OCI-LY7 (cell line): Measurements from ENCODE around the gene DHPS. TPM values are rescaled to one million over a fixed set of nuclear protein-coding genes. Genes with fewer than 3 reads are reported as not detected.

Experiments
- BruUV-seq: library from RNA; stranded (reverse); fragments of 400-500 nt; replicated peaks from 2 replicates; lab custom pipeline; 2021; lab: Mats Ljungman, UMichigan
- CTCF ChIA-PET: fragments of 300-600 bp; sonication (Branson Sonifier 250); formaldehyde crosslinking; loops from one replicate; lab custom pipeline; 2022; ENCODE audit warnings: antibody characterized with exemption; ENCODE audit not compliant: unreplicated experiment; lab: Charles Lee
- POLR2A ChIA-PET: fragments of 300-600 bp; sonication (Branson Sonifier 250); formaldehyde crosslinking; loops from one replicate; lab custom pipeline; 2022; ENCODE audit warnings: antibody characterized with exemption; lab: Charles Lee
- DNase-seq: peaks from one replicate; pipeline ENCODE4 v3.0.0-alpha.2; 2015; ENCODE audit warnings: low spot score
- H2AFZ ChIP-seq: fragments of 200-600 bp; sonication (generic), shearing (Covaris generic); 2 replicates; pipeline ENCODE4 v1.6.1; 2014; ENCODE audit warnings: mild to moderate bottlenecking, antibody characterized with exemption, low read length, moderate library complexity
- H3K27ac ChIP-seq: fragments of 200-600 bp; sonication (generic); 2 replicates; pipeline ENCODE4 v1.5.1; 2014; ENCODE audit warnings: mixed run types, low read depth, mild to moderate bottlenecking, moderate library complexity, low read length, inconsistent platforms; ENCODE audit not compliant: poor library complexity, severe bottlenecking
- H3K36me3 ChIP-seq: fragments of 200-600 bp; sonication (generic); 2 replicates; pipeline ENCODE4 v1.6.1; 2014; ENCODE audit warnings: mild to moderate bottlenecking, antibody characterized with exemption, low read length, moderate library complexity, mixed read lengths; ENCODE audit not compliant: insufficient read depth
- H3K4me1 ChIP-seq: fragments of 200-600 bp; sonication (generic); 2 replicates; pipeline ENCODE4 v1.5.1; 2014; ENCODE audit warnings: mild to moderate bottlenecking, low read length; ENCODE audit not compliant: insufficient read depth, poor library complexity, severe bottlenecking
- H3K4me2 ChIP-seq: fragments of 200-600 bp; sonication (generic); 2 replicates; pipeline ENCODE4 v1.6.1; 2014; ENCODE audit warnings: mild to moderate bottlenecking, low read length
- H3K4me3 ChIP-seq: fragments of 200-600 bp; sonication (generic); 2 replicates; pipeline ENCODE4 v1.5.1; 2014; ENCODE audit warnings: mild to moderate bottlenecking, low read depth, low read length; ENCODE audit not compliant: poor library complexity, severe bottlenecking
- H3K79me2 ChIP-seq: fragments of 200-600 bp; sonication (generic); 2 replicates; pipeline ENCODE4 v1.6.1; 2016; ENCODE audit warnings: low read depth, mild to moderate bottlenecking, low read length, moderate library complexity, mixed read lengths; ENCODE audit not compliant: insufficient read depth
- H3K9me2 ChIP-seq: fragments of 200-600 bp; sonication (generic); 2 replicates; pipeline ENCODE4 v1.6.1; 2016; ENCODE audit warnings: mild to moderate bottlenecking, low read length, mixed read lengths; ENCODE audit not compliant: insufficient read depth
- H3K9me3 ChIP-seq: fragments of 200-600 bp; sonication (generic); 2 replicates; pipeline ENCODE4 v1.6.1; 2014; ENCODE audit warnings: mild to moderate bottlenecking, mixed run types, low read length, mixed read lengths
- H4K20me1 ChIP-seq: fragments of 200-600 bp; sonication (generic); 2 replicates; pipeline ENCODE4 v1.6.1; 2014; ENCODE audit warnings: mild to moderate bottlenecking, antibody characterized with exemption, low read length, moderate library complexity, mixed read lengths; ENCODE audit not compliant: insufficient read depth
- CTCF ChIP-seq: fragments of 200-600 bp; sonication (generic); conservative IDR thresholded peaks from 2 replicates; pipeline ENCODE4 v1.5.1; 2014; ENCODE audit warnings: mild to moderate bottlenecking, antibody characterized with exemption, low read length, moderate library complexity, mixed read lengths
- EZH2phosphoT487 ChIP-seq: fragments of 200-600 bp; sonication (generic); IDR thresholded peaks from 2 replicates; pipeline ENCODE4 v1.6.1; 2018; ENCODE audit warnings: low read depth, borderline replicate concordance, mild to moderate bottlenecking, mixed run types, antibody characterized with exemption, low read length, moderate library complexity, mixed read lengths
- intact Hi-C: fragments of 100-400 bp; cut with micrococcal nuclease; formaldehyde crosslinking; loops from one replicate; pipeline ENCODE4 v1.10.0; 2022; ENCODE audit not compliant: unreplicated experiment
- total RNA-seq, 2 experiments: library from RNA; depleted of rRNA in 1 of 2; stranded (reverse); fragments of >200 nt in 1 of 2; shearing (Covaris generic) in 1 of 2; gene quantifications; 2 replicates each; pipeline ENCODE4 v1.2.3, GENCODE V29; 2014 to 2022

DHPS gene
- total RNA-seq, 2 experiments from 2014 or later, result 101 to 102 TPM

DNA sequence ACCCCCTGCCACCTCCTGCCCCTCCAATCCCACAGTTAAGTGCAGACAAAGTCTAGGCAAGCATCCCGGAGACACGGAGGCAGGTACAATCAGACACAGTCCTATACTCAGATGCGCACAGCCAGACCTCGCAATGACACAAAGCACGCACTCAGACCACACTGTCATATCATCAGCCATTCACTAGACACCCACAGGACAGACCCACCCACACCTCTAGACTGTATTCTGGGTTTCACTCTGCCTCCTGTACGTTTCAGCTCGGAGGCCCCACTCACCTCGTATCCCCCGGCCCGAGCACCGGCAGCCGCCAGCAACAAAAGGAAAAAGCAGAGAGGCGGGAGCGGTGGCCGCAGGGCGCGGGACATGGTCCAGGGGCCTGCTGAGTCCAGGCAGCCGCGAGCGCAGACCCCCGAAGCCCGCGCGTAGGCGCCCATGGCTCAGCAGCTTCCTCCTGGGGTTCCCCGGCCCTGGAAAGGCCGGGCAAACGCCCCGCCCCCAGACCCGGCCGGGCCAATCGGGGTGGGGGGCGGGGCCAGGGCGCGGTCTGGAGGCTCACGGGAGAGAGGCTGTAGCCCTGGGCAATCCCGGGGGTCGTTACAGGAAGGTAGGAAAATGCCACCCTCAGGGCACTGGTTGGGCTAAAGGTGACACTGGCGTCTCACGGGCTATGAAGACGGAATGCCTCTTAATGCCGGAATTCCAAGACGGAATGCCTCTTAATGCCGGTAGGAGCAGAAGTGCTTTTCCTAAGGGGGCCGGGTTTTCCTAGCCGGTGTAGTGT is 15.2 kb downstream of the DHPS start, which contains the start of the genes MAN2B1 and WDR83:
Gene MAN2B1 (minus strand): TSS at position 478 of the 784 bp plus-strand sequence. CDS start 41 bp downstream, at position 437.
Gene WDR83 (plus strand): TSS at position 543 of the 784 bp plus-strand sequence. CDS start 2,984 bp downstream, outside the sequence.
- H3K9me3 ChIP-seq, result no peaks in the 10 kb centered on the region
- CTCF ChIA-PET, result interaction anchor here (0.7 kb wide), 1 partner anchor 607 kb away, joined by 3 read pairs; no protein-coding TSS in a partner anchor
- no peak for TF ChIP-seq CTCF
- TF ChIP-seq EZH2phosphoT487, result no peak
- H3K27ac ChIP-seq, result peak within 1 kb of the TSS; percentile 71
- H4K20me1 ChIP-seq, result no peaks in the 10 kb centered on the region
- peak within 1 kb of the TSS; percentile 49 for H2AFZ ChIP-seq
- intact Hi-C loops, result no loop called here
- peak; percentile 85 for DNase-seq
- H3K4me3 ChIP-seq, result peak within 1 kb of the TSS; percentile 85
- peaks cover 42% of the 10 kb centered on the region for H3K4me1 ChIP-seq
- H3K4me2 ChIP-seq, result peak within 1 kb of the TSS; percentile 90
- peaks cover 36% of the 10 kb centered on the region for H3K36me3 ChIP-seq
- peaks cover 27% of the 10 kb centered on the region; the same call in 1 of the 2 replicates for H3K79me2 ChIP-seq
- no peaks in the 10 kb centered on the region for H3K9me2 ChIP-seq
- POLR2A ChIA-PET, result interaction anchor here (0.9 to 1.2 kb wide), 3 partner anchors 36 to 57 kb away, joined by 3 read pairs; no protein-coding TSS in a partner anchor
- no TSS peak for BruUV-seq

DNA sequence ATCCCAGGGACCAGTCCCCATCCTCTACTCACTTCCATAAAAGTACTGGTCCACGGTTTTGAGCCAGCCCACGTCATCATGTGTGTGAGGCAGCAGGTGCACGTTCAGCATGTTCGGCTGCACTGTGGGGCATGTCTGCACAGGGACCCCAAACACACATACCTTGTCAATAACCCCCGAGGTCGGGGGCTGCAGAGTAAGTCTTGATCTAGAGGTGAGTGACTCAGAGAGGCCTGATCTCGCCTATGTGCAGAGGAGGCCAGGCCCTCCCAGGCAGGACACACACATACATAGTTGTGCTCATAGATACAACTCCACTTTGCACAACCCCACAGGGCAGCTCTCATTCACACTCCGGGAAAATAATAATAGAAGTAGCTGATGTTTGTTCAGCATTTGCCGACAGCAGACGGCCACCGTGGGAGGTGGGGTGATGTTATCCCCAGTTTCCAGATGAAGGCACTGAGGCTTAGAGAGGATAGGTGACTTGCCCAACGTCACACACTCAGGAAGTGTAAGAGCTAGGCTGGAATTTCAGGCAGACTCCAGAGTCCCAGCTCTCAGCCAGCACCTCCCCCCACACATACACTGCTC is 15.9 kb downstream of the DHPS start:
- H3K4me1 ChIP-seq, result peaks cover 42% of the 10 kb centered on the region
- peak; percentile 56 for DNase-seq
- TF ChIP-seq CTCF (no peak; the same call in 1 of the 2 replicates), EZH2phosphoT487 (no peak)
- H3K27ac ChIP-seq, result peak overlapping the region; percentile 71
- H3K36me3 ChIP-seq, result peaks cover 42% of the 10 kb centered on the region
- BruUV-seq, result no TSS peak
- peak overlapping the region; percentile 49; the same call in 1 of the 2 replicates for H2AFZ ChIP-seq
- peak overlapping the region; percentile 85 for H3K4me3 ChIP-seq
- H4K20me1 ChIP-seq, result no peaks in the 10 kb centered on the region
- ChIA-PET CTCF (no interaction called here), POLR2A (interaction anchor here (0.9 to 1.2 kb wide), 3 partner anchors 35 to 57 kb away, joined by 3 read pairs; no protein-coding TSS in a partner anchor)
- H3K9me2 ChIP-seq, result no peaks in the 10 kb centered on the region
- H3K9me3 ChIP-seq, result no peaks in the 10 kb centered on the region
- peaks cover 27% of the 10 kb centered on the region; the same call in 1 of the 2 replicates for H3K79me2 ChIP-seq
- intact Hi-C loops, result loop anchor here (1.0 to 2.0 kb wide), 2 partner anchors 55 to 101 kb away; partner anchors contain the start of genes ZNF490 and ZNF791
- peak overlapping the region; percentile 90 for H3K4me2 ChIP-seq
